ENCODE data around the gene PLAAT5. TPM values are rescaled to one million over a fixed set of nuclear protein-coding genes. Genes with fewer than 3 reads are reported as not detected.
"Not testable (repeated sequence)": the region's sequence is repeated elsewhere in the genome, so short reads cannot be mapped to it uniquely, and the experiment has no call there.

Gene PLAAT5
- total RNA-seq, 1 donor: 0.42 TPM

DNA sequence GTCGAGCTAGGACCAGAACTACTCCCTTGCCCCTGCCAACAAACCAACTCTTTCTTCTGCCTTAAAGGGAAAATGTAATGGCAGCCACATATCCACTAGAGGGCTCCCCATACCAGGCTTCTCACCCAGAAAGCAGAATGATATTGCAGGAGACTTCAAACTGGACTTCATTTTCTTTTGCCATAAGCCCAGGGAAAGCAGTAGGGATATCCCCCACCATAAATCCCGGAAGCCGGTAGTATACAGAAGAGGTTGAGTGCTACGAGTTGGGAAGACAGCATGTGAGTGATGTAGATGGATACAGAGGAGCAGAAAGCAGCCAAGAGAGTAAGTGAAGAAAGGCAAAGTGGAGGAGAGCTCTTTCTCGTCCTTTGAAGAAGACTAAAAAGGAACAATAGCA lies 12.1 kb downstream of the PLAAT5 start:
- Histone ChIP-seq H3K27me3 (ENCODE audit: insufficient read depth, low read length) (peaks cover 4% of the 10 kb centered on the region), H3K9me3 (ENCODE audit: low read depth, low read length) (peaks cover 9% of the 10 kb centered on the region), H3K4me1 (ENCODE audit: insufficient read depth, low read length) (peaks cover 4% of the 10 kb centered on the region), H3K4me3 (ENCODE audit: low read length) (no peak overlapping the region)

DNA sequence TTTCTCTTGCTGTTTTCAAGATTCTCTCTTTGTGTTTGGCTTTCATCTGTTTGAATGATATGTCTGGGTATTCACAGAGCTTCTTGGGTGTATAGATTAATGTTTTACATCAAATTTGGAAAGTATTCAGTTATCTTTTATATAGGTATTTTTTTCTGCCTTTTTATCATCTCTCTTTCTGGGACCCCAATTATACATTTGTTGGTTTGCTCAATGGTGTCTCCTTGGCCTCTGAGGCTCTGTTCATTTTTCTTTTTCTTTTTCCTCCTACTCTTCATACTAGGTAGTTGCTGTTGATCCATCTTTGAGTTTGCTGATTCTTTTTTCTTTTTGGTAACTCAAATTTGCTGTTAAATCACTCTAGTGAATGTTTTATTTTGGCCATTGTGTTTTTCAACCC lies 14.3 kb downstream of the PLAAT5 start:
- peaks cover 2% of the 10 kb centered on the region for H3K27me3 ChIP-seq (ENCODE audit: insufficient read depth, low read length)
- H3K4me1 ChIP-seq (ENCODE audit: insufficient read depth, low read length): peaks cover 4% of the 10 kb centered on the region
- no peak overlapping the region for H3K4me3 ChIP-seq (ENCODE audit: low read length)

DNA sequence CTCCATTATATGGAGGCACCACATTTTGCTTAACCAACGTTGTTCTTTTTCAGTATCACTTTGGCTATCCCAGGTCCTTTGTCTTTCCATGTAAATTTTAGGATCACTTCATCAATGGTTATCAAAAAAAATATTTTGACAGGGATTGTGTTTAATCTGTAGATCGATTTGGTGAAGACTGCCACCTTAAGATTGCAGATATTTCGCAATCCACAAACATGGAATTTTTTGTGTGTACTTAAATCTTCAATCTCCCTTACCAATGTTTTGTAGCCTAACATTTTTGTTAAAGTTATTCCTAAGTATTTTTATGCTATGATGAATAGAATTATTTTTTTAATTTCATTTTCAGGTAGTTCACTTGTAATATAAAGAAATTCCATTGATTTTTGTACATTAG lies 18.6 kb downstream of the PLAAT5 start:
- Histone ChIP-seq H3K27me3 (ENCODE audit: insufficient read depth, low read length) (peaks cover 3% of the 10 kb centered on the region), H3K4me3 (ENCODE audit: low read length) (no peak overlapping the region), H3K9me3 (ENCODE audit: low read depth, low read length) (peaks cover 18% of the 10 kb centered on the region), H3K4me1 (ENCODE audit: insufficient read depth, low read length) (no peaks in the 10 kb centered on the region)

More for the DNA sequence above, 14.3 kb downstream of the PLAAT5 start:
- peaks cover 9% of the 10 kb centered on the region for H3K9me3 ChIP-seq (ENCODE audit: low read depth, low read length)

DNA sequence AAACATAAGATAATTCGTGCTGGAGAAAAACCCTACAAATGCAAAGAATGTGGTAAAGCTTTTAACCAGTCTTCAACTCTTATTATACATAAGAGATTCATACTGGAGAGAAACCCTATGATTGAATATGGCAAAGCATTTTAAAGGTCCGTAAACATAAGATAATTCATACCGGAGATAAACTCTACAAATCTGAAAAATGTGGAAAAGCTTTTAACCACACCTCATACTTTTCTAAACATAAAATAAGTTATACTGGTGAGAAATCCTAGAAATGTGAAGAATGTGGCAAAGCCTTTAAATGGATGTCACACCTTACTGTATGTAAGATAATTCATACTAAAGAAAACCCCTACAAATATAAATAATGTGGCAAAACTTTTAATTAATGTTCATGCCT lies 20.7 kb downstream of the PLAAT5 start:
- Histone ChIP-seq H3K4me3 (ENCODE audit: low read length) (no peak overlapping the region), H3K27me3 (ENCODE audit: insufficient read depth, low read length) (peaks cover 3% of the 10 kb centered on the region), H3K9me3 (ENCODE audit: low read depth, low read length) (peaks cover 9% of the 10 kb centered on the region)

DNA sequence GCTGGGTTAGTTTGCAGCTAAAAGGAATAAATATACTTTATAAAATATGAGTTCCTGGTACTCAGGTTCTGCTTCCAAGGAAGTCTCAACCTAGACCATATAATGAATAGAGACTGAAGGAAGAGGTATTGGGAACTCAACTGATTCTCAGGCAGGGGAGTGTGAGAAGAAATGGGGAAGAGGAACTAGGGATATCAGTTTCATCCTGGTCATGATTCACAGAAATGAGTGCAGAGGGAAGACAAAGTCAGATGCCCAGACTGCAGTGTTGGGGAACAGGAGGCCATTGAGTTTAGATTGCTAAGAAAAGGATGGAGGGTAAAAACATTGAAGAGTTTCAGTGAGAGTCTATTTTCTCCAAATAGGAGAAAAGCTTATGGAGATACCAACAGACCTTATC lies 28.8 kb downstream of the PLAAT5 start:
- H3K9me3 ChIP-seq (ENCODE audit: low read depth, low read length): no peaks in the 10 kb centered on the region
- no peak overlapping the region for H3K4me3 ChIP-seq (ENCODE audit: low read length)
- H3K27me3 ChIP-seq (ENCODE audit: insufficient read depth, low read length): no peaks in the 10 kb centered on the region
- no peaks in the 10 kb centered on the region for H3K4me1 ChIP-seq (ENCODE audit: insufficient read depth, low read length)

More for the DNA sequence above, 20.7 kb downstream of the PLAAT5 start:
- H3K4me1 ChIP-seq (ENCODE audit: insufficient read depth, low read length): no peaks in the 10 kb centered on the region

DNA sequence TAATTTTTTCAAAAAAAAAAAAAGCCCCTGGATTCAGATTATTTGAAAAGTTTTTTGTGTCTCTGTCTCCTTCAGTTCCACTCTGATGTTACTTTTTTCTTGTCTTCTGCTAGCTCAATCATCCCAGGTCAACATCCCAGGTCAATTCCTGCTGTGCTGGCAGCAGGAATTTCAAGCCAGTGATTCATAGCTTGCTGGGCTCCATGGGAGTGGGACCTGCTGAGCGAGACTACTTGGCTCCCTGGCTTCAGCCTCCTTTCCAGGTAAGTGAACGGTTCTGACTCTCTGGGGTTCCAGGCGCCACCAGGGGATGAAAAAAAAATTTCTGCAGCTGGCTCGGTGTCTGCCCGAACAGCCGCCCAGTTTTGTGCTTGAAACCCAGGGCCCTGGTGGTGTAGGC lies 31.4 kb downstream of the PLAAT5 start:
- Histone ChIP-seq H3K4me1 (ENCODE audit: insufficient read depth, low read length) (no peaks in the 10 kb centered on the region), H3K4me3 (ENCODE audit: low read length) (no peak overlapping the region), H3K9me3 (ENCODE audit: low read depth, low read length) (no peaks in the 10 kb centered on the region), H3K27me3 (ENCODE audit: insufficient read depth, low read length) (no peaks in the 10 kb centered on the region)

DNA sequence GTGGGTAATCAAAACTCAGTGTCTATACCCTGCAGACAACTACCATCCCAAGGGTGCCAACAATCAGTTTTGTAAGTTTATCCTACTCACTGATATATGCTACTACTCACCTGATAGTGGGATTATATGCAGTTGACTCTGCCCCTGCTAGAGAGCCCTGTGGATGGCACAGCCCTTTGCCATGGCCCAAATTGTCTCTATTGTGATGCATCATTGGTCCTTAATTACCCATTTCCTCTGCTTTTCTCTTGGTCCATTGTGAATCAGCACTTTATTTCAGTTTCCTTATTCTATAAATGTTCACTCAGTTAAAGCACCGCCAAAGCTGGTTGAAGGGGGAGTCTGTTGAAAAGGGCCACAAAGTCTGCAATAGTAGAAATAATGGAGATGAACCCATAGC lies 42.3 kb downstream of the PLAAT5 start:
- no peaks in the 10 kb centered on the region for H3K9me3 ChIP-seq (ENCODE audit: low read depth, low read length)

DNA sequence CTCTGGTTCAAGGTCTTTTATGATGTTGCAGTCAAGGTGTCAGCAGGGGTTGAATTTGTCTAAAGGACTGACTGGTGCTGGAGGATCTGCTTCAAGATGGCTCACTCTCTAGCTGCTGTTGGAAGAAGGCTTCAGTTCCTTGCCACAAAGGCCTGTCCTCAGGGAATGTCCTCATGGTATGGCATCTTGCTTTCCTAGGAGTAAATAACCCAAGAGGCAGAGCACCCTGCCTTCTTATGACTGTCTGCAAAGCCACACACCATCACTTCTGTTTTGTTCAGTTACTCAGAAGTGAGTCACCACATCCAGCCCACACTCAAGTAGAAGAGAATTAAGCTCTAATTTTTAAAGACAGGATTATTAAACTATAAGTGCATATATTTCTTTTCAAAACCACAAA lies 45.2 kb downstream of the PLAAT5 start:
- Histone ChIP-seq H3K4me1 (ENCODE audit: insufficient read depth, low read length) (peaks cover 12% of the 10 kb centered on the region), H3K9me3 (ENCODE audit: low read depth, low read length) (no peaks in the 10 kb centered on the region), H3K4me3 (ENCODE audit: low read length) (no peak overlapping the region), H3K27me3 (ENCODE audit: insufficient read depth, low read length) (no peaks in the 10 kb centered on the region)

More for the DNA sequence above, 42.3 kb downstream of the PLAAT5 start:
- H3K27me3 ChIP-seq (ENCODE audit: insufficient read depth, low read length): no peaks in the 10 kb centered on the region
- H3K4me3 ChIP-seq (ENCODE audit: low read length): no peak overlapping the region
- peaks cover 12% of the 10 kb centered on the region for H3K4me1 ChIP-seq (ENCODE audit: insufficient read depth, low read length)

DNA sequence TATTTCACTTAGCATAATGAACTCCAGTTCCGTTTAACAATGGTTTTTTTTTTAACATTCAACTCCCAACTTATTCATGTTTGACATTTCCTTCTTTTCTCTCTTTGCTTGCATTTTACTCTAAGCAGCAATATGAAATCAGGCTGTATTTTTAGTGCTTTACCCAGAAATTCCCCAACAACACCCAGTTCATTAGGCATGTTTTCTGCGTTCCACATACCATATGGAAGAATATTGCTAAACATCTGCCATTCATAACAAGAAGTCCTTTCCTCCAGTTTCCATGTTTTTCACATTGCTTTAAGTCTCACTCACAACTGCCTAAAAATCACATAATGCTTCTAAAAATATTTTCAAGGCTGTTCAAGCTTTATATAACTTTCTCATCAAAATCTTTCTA lies 45.8 kb downstream of the PLAAT5 start:
- peaks cover 12% of the 10 kb centered on the region for H3K4me1 ChIP-seq (ENCODE audit: insufficient read depth, low read length)
- H3K27me3 ChIP-seq (ENCODE audit: insufficient read depth, low read length): no peaks in the 10 kb centered on the region
- H3K9me3 ChIP-seq (ENCODE audit: low read depth, low read length): no peaks in the 10 kb centered on the region
- no peak overlapping the region for H3K4me3 ChIP-seq (ENCODE audit: low read length)

DNA sequence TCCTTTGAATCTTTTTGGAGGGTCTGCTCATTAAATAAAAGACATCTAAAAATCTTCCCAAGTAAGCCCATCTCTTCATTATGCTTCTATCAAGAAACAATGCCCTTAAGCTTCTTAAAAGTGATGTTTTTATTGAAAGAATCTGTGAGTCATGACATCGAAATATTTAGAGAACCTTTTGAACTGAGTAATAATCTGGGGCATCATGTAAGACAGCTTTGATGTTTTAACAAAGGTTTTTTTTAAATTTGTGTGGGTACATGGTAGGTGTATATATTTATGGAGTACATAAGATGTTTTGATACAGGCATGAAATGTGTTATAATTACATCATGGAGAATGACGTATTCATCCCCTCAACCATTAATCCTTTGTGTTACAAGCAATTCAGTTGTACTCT lies 46.8 kb downstream of the PLAAT5 start:
- Histone ChIP-seq H3K4me3 (ENCODE audit: low read length) (no peak overlapping the region), H3K9me3 (ENCODE audit: low read depth, low read length) (no peaks in the 10 kb centered on the region), H3K4me1 (ENCODE audit: insufficient read depth, low read length) (peaks cover 12% of the 10 kb centered on the region), H3K27me3 (ENCODE audit: insufficient read depth, low read length) (no peaks in the 10 kb centered on the region)

DNA sequence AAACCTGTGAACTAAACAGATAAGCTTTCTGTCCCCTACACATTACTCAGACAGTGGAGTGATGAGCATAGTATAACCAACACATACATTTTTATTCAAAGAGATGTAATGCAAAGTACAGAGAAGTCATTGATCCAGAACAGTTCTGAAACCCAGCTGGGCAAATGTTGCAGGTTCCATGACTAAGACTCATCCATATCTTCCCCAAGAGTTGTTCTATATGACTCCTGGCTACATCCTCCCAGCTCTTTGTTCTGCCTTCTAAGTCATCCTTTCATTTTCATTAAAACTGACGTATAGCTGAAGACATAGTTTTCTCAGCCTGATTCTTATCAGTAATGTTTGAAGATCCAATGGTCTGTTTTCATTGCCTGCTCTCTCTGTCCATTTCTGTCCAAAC lies 47.3 kb downstream of the PLAAT5 start:
- Histone ChIP-seq H3K4me1 (ENCODE audit: insufficient read depth, low read length) (peaks cover 8% of the 10 kb centered on the region), H3K27me3 (ENCODE audit: insufficient read depth, low read length) (no peaks in the 10 kb centered on the region), H3K4me3 (ENCODE audit: low read length) (no peak overlapping the region), H3K9me3 (ENCODE audit: low read depth, low read length) (no peaks in the 10 kb centered on the region)

DNA sequence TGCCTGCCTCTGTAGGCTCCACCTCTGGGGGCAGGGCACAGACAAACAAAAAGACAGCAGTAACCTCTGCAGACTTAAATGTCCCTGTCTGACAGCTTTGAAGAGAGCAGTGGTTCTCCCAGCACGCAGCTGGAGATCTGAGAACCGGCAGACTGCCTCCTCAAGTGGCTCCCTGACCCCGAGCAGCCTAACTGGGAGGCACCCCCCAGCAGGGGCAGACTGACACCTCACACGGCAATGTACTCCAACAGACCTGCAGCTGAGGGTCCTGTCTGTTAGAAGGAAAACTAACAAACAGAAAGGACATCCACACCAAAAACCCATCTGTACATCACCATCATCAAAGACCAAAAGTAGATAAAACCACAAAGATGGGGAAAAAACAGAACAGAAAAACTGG lies 55.1 kb downstream of the PLAAT5 start:
- H3K4me3 ChIP-seq (ENCODE audit: low read length); H3K4me1 ChIP-seq (ENCODE audit: insufficient read depth, low read length); H3K27me3 ChIP-seq (ENCODE audit: insufficient read depth, low read length); H3K9me3 ChIP-seq (ENCODE audit: low read depth, low read length): not testable (repeated sequence)

DNA sequence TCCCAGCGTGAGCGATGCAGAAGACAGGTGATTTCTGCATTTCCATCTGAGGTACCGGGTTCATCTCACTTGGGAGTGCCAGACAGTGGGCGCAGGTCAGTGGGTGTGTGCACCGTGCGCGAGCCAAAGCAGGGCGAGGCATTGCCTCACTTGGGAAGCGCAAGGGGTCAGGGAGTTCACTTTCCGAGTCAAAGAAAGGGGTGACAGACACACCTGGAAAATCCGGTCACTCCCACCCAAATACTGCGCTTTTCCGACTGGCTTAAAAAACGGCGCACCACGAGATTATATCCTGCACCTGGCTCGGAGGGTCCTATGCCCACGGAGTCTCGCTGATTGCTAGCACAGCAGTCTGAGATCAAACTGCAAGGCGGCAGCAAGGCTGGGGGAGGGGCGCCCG lies 55.6 kb downstream of the PLAAT5 start:
- not testable (repeated sequence) for H3K27me3 ChIP-seq (ENCODE audit: insufficient read depth, low read length); H3K9me3 ChIP-seq (ENCODE audit: low read depth, low read length)

DNA sequence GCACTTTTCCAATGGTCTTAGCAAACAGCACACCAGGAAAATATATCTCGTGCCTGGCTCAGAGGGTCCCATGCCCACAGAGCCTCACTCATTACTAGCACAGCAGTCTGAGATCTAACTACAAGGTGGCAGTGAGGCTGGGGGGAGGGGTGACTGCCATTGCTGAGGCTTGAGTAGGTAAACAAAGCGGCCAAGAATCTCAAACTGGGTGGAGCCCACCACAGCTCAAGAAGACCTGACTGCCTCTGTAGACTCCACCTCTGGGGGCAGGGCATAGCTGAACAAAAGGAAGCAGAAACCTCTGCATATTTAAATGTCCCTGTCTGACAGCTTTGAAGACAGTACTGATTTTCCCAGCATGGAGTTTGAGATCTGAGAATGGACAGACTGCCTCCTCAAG lies 60.2 kb downstream of the PLAAT5 start:
- not testable (repeated sequence) for H3K4me3 ChIP-seq (ENCODE audit: low read length); H3K9me3 ChIP-seq (ENCODE audit: low read depth, low read length); H3K4me1 ChIP-seq (ENCODE audit: insufficient read depth, low read length)
- peaks cover 10% of the 10 kb centered on the region for H3K27me3 ChIP-seq (ENCODE audit: insufficient read depth, low read length)

More for the DNA sequence above, 55.6 kb downstream of the PLAAT5 start:
- H3K4me1 ChIP-seq (ENCODE audit: insufficient read depth, low read length); H3K4me3 ChIP-seq (ENCODE audit: low read length): not testable (repeated sequence)

DNA sequence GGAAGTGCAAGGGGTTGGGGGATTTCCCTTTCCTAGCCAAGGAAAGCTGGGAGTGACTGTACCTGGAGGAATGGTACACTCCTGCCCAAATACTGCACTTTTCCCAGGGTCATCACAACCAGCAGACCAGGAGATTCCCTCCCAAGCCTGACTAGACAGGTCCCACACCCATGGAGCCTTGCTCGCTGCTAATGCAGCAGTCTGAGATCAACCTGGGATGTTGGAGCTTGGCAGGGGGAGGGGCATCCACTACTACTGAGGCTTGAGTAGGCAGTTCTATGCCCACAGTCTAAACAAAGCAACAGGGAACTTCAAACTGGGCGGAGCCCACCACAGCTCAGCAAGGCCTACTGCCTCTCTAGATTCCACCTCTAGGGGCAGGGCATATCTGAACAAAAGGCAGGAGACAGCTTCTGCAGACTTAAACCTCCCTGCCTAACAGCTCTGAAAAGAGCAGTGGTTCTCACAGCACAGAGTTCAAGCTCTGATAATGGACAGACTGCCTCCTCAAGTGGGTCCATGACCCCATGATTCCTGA lies 62.9 kb downstream of the PLAAT5 start:
- Histone ChIP-seq H3K4me3 (ENCODE audit: low read length) (no peak overlapping the region), H3K4me1 (ENCODE audit: insufficient read depth, low read length) (no peaks in the 10 kb centered on the region), H3K9me3 (ENCODE audit: low read depth, low read length) (no peaks in the 10 kb centered on the region)

DNA sequence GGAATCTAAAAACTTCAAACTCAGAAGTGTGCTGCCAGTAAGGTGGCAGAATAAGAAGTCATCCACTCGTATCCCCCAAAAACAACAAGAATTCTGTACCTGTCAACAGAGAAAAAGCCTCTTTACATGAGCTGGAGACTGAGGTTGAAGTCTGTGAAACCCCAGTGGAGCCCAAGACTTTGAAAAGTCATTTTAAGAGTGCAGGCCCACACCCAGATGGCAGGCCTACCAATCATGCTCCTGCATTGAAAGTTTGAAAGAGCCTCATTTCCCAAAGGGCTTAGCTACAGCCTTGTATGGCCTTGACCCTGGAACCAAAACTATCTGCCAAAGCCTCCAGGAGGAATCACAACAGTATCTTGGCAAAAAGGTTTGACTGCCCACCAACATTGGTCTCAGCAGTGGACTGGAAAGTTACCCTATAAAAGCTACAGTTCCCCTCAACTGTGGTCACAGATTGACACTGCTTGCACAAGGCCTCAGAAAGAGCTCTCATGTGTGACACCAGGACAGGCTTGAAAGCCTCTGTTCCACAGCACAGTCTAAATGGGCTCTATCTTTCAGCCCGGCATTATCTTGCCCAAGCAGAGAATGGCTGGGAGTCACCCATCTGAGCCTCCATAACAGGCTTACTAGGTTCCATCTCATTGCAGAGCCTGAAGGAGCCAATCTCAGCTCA lies 73.7 kb downstream of the PLAAT5 start:
- Histone ChIP-seq H3K4me1 (ENCODE audit: insufficient read depth, low read length) (no peaks in the 10 kb centered on the region), H3K4me3 (ENCODE audit: low read length) (no peak overlapping the region), H3K9me3 (ENCODE audit: low read depth, low read length) (no peaks in the 10 kb centered on the region)

More for the DNA sequence above, 62.9 kb downstream of the PLAAT5 start:
- peaks cover 10% of the 10 kb centered on the region for H3K27me3 ChIP-seq (ENCODE audit: insufficient read depth, low read length)

More for the DNA sequence above, 73.7 kb downstream of the PLAAT5 start:
- H3K27me3 ChIP-seq (ENCODE audit: insufficient read depth, low read length): no peaks in the 10 kb centered on the region

All from mononuclear cell (primary cell).